OCI-LY3 (cell line): ENCODE measurements around the gene S100A13.
A peak's percentile ranks its signal among the peaks of the same experiment; 100 is the strongest.

Source experiments
- H2AFZ ChIP-seq: fragments of 200-600, 300-600 bp; shearing (Covaris generic); 2 replicates; pipeline ENCODE4 v1.6.0; 2014; ENCODE audit warnings: antibody characterized with exemption, low read depth, low read length
- H3K27ac ChIP-seq: fragments of 200-600, 300-600 bp; sonication (generic); 2 replicates; pipeline ENCODE4 v1.5.1; 2014; ENCODE audit warnings: mild to moderate bottlenecking, low read length, moderate library complexity, mixed read lengths
- H3K27me3 ChIP-seq: fragments of 200-600, 300-600 bp; sonication (generic); 2 replicates; pipeline ENCODE4 v1.6.1; 2014; ENCODE audit warnings: low read depth, low read length, mixed read lengths
- H3K36me3 ChIP-seq: fragments of 200-600, 300-600 bp; sonication (generic); replicated peaks from 2 replicates; pipeline ENCODE3; 2014; ENCODE audit warnings: low read depth, low read length, mixed read lengths
- H3K4me1 ChIP-seq: fragments of 300-600, 200-600 bp; sonication (generic); 2 replicates; pipeline ENCODE4 v1.6.1; 2014; ENCODE audit warnings: low read length, mixed read lengths
- H3K4me2 ChIP-seq: fragments of 200-600, 300-600 bp; sonication (generic); 2 replicates; pipeline ENCODE4 v1.6.1; 2014; ENCODE audit warnings: low read length, mixed read lengths
- H3K4me3 ChIP-seq: fragments of 300-600, 200-600 bp; sonication (generic); 2 replicates; pipeline ENCODE4 v1.5.1; 2014; ENCODE audit warnings: antibody characterized with exemption, mild to moderate bottlenecking, low read length, moderate library complexity
- H3K79me2 ChIP-seq: fragments of 300-600, 200-600 bp; shearing (Covaris generic); 2 replicates; pipeline ENCODE4 v1.6.1; 2014; ENCODE audit warnings: mild to moderate bottlenecking, low read length, mixed read lengths
- H3K9ac ChIP-seq: fragments of 300-600, 200-600 bp; shearing (Covaris generic); 2 replicates; pipeline ENCODE4 v1.6.0; 2014; ENCODE audit warnings: mild to moderate bottlenecking, low read length, moderate library complexity
- H3K9me3 ChIP-seq: fragments of 200-600, 300-600 bp; shearing (Covaris generic); 2 replicates; pipeline ENCODE4 v1.6.1; 2014; ENCODE audit warnings: low read length, mixed read lengths; ENCODE audit not compliant: insufficient read depth
- H4K20me1 ChIP-seq: fragments of 200-600, 300-600 bp; sonication (generic); 2 replicates; pipeline ENCODE4 v1.6.1; 2016; ENCODE audit warnings: low read length, mixed read lengths; ENCODE audit not compliant: insufficient read depth
- EZH2phosphoT487 ChIP-seq: fragments of 200-600 bp; shearing (Covaris generic); IDR thresholded peaks from 2 replicates; pipeline ENCODE4 v1.6.1; 2018; ENCODE audit warnings: antibody characterized with exemption, mixed run types, low read depth
- TF ChIP-seq, protein P1 (sequence below): fragments of 200-600, 300-600 bp; sonication (generic); IDR thresholded peaks from 2 replicates; pipeline ENCODE4 v1.5.1; 2014; ENCODE audit warnings: antibody characterized with exemption, low read length, low read depth

S100A13 gene

DNA sequence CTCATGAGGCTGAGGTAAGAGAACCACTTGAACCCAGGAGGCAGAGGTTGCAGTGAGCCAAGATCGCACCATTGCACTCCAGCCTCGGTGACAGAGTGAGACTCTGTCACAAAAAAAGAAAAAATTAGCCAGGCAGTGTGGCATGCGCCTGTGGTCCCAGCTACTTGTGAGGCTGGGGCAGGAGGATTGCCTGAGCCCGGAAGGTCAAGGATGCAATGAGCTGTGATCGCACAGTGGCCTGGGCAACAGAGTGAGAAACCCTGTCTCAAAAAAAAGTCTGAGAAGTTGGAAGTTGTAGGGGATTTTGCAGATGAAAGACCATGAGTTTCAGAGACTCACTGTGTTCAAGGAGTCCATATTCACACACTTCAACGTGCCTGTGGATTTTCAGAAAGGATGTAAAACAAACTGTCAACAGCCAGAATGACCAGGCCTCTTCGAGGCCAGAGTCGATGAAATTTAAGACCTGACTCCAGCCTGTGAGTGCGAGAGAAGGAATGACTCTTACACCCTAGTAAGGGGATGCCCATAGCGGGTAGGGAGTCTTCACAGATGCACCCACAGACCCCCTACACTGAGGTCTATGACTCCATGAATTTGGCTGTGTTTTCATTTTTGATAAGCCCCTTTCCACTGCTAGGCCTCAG, 2.2 kb downstream of the S100A13 start:
- H3K9ac ChIP-seq: no peak overlapping the region
- no peak overlapping the region for H3K27ac ChIP-seq
- no peaks in the 10 kb centered on the region for H3K9me3 ChIP-seq
- peaks cover 34% of the 10 kb centered on the region for H3K4me1 ChIP-seq
- H2AFZ ChIP-seq: no peak overlapping the region
- no peaks in the 10 kb centered on the region for H3K79me2 ChIP-seq
- no peaks in the 10 kb centered on the region for H4K20me1 ChIP-seq
- TF ChIP-seq, protein P1, sequence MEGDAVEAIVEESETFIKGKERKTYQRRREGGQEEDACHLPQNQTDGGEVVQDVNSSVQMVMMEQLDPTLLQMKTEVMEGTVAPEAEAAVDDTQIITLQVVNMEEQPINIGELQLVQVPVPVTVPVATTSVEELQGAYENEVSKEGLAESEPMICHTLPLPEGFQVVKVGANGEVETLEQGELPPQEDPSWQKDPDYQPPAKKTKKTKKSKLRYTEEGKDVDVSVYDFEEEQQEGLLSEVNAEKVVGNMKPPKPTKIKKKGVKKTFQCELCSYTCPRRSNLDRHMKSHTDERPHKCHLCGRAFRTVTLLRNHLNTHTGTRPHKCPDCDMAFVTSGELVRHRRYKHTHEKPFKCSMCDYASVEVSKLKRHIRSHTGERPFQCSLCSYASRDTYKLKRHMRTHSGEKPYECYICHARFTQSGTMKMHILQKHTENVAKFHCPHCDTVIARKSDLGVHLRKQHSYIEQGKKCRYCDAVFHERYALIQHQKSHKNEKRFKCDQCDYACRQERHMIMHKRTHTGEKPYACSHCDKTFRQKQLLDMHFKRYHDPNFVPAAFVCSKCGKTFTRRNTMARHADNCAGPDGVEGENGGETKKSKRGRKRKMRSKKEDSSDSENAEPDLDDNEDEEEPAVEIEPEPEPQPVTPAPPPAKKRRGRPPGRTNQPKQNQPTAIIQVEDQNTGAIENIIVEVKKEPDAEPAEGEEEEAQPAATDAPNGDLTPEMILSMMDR: no peak
- no peak for TF ChIP-seq EZH2phosphoT487
- H3K4me2 ChIP-seq: no peak overlapping the region
- no peak overlapping the region for H3K4me3 ChIP-seq
- peaks cover 8% of the 10 kb centered on the region for H3K36me3 ChIP-seq
- no peaks in the 10 kb centered on the region for H3K27me3 ChIP-seq

DNA sequence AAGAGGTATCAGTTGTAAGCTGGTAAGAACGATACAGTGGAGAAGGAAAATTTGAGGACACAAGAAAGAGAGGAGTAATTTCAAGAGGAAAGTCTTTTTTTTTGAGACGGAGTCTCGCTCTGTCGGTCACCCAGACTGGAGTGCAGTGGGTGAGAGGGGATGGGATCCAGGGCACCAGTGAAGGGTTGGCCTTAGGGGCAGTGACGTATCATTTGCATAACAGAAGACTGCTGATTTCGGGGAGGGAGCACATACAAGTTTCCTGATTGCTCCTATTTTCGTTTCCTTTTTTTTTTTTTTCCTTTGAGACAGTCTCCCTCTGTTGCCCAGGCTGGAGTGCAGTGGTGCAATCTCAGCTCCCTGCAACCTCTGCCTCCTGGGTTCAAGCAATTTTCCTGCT, 4.2 kb downstream of the S100A13 start:
- Histone ChIP-seq H2AFZ (no peak overlapping the region), H3K27ac (no peak overlapping the region), H3K79me2 (no peaks in the 10 kb centered on the region), H4K20me1 (no peaks in the 10 kb centered on the region), H3K4me2 (peak overlapping the region; percentile 19), H3K36me3 (peaks cover 16% of the 10 kb centered on the region), H3K4me3 (no peak overlapping the region), H3K9me3 (no peaks in the 10 kb centered on the region), H3K9ac (no peak overlapping the region), H3K4me1 (peaks cover 34% of the 10 kb centered on the region), H3K27me3 (no peaks in the 10 kb centered on the region)
- TF ChIP-seq, protein P1: no peak
- no peak for TF ChIP-seq EZH2phosphoT487

DNA sequence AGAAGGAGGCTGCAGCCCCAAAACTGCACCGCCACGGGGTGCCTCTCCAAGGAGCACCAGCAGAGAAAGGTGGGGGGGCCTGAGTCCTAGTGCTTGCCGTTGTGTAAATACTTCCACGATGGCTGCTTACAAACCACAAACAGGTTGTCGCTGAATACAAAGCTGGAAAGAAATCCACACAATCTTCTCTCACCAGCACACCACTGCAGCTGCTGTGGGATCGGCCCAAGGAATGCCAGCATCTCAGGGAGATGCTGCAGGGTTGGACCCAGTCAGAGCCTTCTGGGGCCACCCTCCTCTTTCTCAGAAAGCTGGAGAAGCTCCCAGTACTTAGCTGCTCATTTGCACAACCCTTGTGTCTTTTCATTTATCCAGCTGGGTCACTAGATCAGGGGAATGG, 8.1 kb downstream of the S100A13 start:
- H3K36me3 ChIP-seq: peaks cover 12% of the 10 kb centered on the region
- H3K27ac ChIP-seq: no peak overlapping the region
- no peaks in the 10 kb centered on the region for H3K79me2 ChIP-seq
- no peak for TF ChIP-seq EZH2phosphoT487
- TF ChIP-seq, protein P1: no peak
- H2AFZ ChIP-seq: no peak overlapping the region
- no peak overlapping the region for H3K4me3 ChIP-seq
- no peak overlapping the region for H3K4me2 ChIP-seq
- H4K20me1 ChIP-seq: no peaks in the 10 kb centered on the region
- H3K9ac ChIP-seq: no peak overlapping the region
- peaks cover 48% of the 10 kb centered on the region for H3K4me1 ChIP-seq
- no peaks in the 10 kb centered on the region for H3K27me3 ChIP-seq
- H3K9me3 ChIP-seq: no peaks in the 10 kb centered on the region

DNA sequence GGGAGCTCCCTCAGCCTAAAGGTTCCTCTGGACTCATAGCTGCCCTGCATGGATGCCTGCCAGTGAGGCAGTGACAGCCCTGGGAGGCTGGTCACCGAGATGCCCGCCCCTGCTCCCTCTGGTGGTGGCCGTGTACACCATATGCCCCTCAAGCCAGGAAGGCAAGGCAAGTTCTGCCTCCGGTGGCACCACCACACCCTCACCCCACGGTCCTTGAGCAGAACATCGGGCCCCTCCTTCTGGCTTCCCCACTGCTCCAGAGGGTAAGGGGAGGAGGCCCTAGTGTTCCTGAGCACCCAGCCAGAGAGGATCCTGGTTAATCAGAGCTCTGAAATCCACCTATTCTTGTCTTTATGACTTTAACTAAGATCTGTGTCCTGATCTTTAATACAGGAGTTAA, 9.6 kb downstream of the S100A13 start:
- Histone ChIP-seq H3K36me3 (peaks cover 12% of the 10 kb centered on the region), H4K20me1 (no peaks in the 10 kb centered on the region), H3K9ac (peak overlapping the region; percentile 56; the same call in 1 of the 2 replicates), H3K4me3 (no peak overlapping the region), H2AFZ (no peak overlapping the region; the same call in 1 of the 2 replicates), H3K27ac (peak overlapping the region; percentile 65), H3K79me2 (no peaks in the 10 kb centered on the region), H3K4me2 (peak overlapping the region; percentile 21), H3K4me1 (peaks cover 36% of the 10 kb centered on the region), H3K9me3 (no peaks in the 10 kb centered on the region), H3K27me3 (no peaks in the 10 kb centered on the region)
- no peak for TF ChIP-seq EZH2phosphoT487
- TF ChIP-seq, protein P1: peak; percentile 72
